SU-DHL-6 (cell line): Measurements from ENCODE around the gene L2HGDH.

Experiments
- EZH2phosphoT487 ChIP-seq: fragments of 200-600 bp; sonication (generic), shearing (Covaris generic); conservative IDR thresholded peaks from 2 replicates; pipeline ENCODE4 v1.6.1; 2018; ENCODE audit warnings: mild to moderate bottlenecking, antibody characterized with exemption, low read length, moderate library complexity, mixed read lengths
- TF ChIP-seq, protein P1 (sequence below): fragments of 200-600 bp; sonication (generic); IDR thresholded peaks from one replicate; pipeline ENCODE4 v1.5.1; 2017; ENCODE audit warnings: antibody characterized with exemption, mild to moderate bottlenecking, low read length, moderate library complexity; ENCODE audit not compliant: insufficient read depth, poor library complexity, severe bottlenecking

DNA sequence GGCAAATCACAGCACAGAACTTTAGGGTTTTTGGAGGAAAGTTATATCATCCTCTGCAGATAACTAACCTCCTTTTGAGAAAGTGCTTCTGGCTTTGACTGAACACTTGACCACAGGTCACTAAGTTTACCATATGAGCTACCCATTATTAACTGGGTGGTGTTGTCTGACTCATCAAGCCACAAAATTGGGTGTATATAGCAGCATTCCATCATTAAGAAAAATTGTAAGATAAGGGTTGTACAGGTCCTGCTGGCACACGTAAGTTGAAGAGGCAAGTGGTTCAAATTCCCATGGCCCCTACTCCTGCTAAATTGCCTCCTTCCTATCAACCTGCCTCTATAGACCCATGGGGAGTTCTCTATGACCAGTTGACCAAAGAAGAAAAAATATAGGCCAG lies 39.5 kb downstream of the L2HGDH start:
- TF ChIP-seq, protein P1, sequence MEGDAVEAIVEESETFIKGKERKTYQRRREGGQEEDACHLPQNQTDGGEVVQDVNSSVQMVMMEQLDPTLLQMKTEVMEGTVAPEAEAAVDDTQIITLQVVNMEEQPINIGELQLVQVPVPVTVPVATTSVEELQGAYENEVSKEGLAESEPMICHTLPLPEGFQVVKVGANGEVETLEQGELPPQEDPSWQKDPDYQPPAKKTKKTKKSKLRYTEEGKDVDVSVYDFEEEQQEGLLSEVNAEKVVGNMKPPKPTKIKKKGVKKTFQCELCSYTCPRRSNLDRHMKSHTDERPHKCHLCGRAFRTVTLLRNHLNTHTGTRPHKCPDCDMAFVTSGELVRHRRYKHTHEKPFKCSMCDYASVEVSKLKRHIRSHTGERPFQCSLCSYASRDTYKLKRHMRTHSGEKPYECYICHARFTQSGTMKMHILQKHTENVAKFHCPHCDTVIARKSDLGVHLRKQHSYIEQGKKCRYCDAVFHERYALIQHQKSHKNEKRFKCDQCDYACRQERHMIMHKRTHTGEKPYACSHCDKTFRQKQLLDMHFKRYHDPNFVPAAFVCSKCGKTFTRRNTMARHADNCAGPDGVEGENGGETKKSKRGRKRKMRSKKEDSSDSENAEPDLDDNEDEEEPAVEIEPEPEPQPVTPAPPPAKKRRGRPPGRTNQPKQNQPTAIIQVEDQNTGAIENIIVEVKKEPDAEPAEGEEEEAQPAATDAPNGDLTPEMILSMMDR: no peak
- no peak for TF ChIP-seq EZH2phosphoT487
